GM21723 (cell line): ENCODE measurements around the gene ABAT.

Source experiments
- ATAC-seq: cut with Tn5 transposase; IDR thresholded peaks from one replicate; pipeline ENCODE4 v1.9.1; 2021; ENCODE audit warnings: mild to moderate bottlenecking, moderate library complexity; ENCODE audit not compliant: unreplicated experiment

ABAT gene

DNA sequence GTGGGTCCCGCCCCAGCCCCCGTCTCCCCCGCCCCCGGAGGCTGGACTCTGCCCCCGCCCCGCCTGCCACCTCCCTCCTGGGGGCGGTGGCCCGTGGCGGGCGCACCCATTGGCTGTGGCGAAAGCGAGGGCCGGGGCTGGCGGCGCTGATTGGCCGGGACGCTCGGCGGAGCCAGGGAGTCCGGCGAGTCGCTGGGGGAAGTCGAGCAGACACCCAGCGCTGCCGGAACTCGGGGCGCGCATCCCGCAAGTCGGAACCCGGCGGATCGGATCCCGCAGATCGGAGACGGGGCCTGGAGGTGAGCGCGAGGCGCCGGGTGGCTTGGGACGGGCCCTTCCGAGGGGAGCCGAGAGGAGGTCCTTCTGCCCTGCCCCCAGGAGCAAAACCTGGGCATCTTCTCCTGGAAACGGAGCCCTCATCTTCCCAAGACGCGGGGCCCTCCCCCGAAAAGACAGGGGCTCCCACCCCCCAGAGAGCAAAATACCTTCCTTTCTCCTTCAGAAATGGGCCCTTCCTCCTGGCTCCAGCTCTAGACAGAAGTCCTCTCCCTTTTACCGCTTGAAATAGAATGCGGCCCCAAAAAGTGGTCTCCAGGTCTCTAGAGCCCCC is at the start of gene ABAT:
Gene ABAT, plus strand, starts transcription at position 205 of the 610 bp plus-strand sequence. CDS start 61,123 bp downstream, outside the sequence.
- peak; percentile 99 for ATAC-seq

DNA sequence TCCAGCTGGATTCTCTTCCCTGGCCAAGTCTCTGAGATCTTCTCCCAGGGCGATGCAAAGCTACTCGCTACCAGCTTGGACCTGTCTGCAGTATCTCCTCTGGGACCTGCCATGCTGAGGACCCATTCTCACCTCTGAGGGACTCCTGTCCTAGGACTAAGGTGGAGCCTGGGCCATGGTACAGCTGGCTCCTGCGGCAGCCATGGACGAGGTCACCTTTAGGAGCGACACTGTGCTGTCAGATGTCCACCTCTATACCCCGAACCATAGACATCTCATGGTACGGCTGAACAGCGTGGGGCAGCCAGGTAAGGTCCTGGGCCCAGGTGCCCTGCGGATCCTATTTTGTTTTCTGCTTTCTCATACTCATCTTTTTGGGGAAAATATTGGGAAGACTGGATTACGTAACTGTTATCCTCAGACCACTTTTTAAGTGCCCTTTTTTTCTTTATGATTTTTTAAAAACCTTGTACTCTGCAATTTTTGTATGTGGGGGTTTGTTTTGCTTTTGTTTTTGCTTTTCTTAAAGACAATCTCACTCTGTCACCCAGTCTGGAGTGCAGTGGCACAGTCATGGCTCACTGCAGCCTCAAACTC is 48.8 kb upstream of the ABAT start:
- no peak for ATAC-seq

DNA sequence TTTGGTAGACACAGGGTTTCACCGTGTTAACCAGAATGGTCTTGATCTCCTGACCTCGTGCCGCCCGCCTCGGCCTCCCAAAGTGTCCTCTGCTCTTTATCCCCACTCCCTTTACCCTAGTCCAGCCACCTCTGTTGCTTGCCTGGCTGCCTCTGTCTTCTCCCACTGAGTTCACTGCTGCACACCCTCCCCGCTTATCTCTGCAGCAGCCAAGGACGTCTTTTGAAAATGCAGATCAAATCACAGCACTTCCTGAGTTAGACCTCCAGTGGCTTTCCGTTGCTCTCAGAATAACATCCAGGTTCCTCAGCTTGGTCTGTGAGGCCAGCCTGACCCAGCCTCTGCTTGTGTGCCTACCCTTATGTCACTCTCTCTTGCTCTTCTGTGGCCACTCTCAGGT is 47.5 kb upstream of the ABAT start:
- no peak for ATAC-seq

DNA sequence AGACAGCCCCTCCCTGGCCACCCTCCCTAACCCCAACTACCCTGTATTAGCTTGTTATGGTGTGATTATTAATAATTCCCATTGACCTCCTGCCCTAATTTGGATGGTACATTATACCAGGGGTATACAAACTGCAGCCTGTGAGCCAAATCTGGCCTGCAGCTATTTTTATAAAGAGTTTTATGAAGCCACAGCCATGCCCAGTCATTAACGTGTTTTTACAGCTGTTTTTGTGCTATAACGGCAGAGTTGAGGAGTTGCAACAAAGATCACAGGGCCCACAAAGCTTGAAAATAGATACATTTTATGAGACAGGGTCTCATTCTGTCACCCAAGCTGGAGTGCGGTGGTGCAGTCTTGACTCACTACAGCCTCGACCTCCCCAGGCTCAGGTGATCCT is 47.0 kb upstream of the ABAT start:
- ATAC-seq, result no peak

DNA sequence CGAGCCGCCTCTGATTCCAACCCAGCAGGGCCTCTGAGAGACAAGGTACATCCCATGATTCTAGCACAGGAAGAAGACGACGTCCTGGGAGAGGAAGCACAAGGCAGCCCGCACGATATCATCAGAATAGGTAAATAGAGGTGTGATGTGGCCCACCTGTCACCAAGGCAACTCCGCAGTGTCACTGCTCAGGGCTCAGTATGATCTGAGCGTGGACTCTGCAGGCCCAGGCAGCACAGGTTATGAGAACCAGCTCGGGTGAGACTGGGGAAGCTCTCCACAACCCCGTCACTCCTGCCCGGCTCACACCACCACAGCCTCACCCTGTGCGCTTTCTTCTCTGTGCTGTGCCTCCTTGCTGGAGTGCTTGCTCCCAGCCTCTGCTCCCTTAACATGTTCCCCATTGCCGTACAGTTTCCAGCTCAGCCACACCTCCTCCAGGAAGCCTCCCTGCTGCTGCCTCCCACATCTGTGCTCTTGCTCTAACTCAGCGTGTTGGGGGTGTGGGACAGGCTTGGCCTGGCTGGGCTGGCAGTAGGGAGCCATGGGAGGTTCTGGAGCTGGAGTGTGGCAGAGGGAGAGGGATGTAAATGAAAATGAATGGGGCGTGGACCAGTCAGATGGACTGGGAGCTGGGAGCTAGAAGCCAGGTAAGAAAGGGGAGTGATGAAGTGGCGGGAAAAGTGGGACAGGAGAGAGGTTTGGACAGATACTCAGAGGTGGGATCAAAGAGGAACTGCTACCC is 45.3 kb upstream of the ABAT start:
- ATAC-seq, result no peak

DNA sequence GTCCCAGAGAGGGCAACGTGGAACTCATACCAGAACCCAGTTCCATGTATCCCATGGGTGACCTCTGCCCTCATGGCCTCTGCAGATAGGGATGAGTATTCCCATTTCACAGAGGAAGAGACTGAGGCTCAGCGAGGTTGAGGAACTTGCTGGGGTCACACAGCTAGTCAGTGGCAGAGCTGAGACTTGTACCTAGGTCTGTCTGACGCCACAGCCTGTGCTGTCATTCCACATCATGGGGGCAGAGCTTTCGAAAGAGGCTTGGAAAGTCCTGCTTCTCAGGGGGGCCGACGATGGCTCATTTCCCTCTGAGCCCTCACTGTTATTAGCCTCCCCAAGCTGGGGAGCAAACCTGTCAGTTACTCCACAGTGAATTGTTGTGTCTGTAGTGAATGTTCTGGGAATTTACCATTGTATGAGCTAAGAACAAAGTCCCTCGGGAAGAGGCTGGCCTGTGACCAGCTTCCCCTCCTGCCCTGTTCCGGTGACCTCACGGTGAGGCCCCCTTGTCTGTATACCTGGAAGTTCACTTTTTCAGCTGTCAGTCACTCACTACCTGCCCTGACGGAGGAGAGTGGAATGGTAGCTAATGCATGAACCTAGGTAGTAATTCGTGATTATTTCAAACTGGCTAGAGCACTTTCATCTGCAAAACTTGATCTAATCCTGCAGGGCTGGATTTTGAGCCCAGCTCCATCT is 44.0 kb upstream of the ABAT start:
- ATAC-seq, result no peak

DNA sequence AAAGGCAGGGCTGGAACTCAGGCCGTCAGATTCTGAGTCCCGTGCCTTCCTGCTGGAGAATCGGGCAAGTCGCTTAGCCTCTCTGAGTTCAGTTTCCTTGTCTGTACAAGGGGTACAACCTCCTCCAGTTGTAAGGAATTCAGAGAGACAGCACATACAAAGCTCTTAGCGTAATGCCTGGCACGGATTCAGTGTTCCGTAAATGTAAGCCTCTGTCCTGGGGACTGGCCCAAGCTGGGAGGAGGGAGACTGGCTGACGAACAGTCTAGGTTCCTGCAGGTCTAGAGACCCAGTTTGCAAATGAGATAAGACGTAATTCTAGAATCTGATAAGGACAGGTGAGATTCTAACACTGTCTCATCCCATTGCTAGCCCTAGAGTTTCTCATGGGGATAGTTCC is 43.0 kb upstream of the ABAT start:
- ATAC-seq, result no peak

DNA sequence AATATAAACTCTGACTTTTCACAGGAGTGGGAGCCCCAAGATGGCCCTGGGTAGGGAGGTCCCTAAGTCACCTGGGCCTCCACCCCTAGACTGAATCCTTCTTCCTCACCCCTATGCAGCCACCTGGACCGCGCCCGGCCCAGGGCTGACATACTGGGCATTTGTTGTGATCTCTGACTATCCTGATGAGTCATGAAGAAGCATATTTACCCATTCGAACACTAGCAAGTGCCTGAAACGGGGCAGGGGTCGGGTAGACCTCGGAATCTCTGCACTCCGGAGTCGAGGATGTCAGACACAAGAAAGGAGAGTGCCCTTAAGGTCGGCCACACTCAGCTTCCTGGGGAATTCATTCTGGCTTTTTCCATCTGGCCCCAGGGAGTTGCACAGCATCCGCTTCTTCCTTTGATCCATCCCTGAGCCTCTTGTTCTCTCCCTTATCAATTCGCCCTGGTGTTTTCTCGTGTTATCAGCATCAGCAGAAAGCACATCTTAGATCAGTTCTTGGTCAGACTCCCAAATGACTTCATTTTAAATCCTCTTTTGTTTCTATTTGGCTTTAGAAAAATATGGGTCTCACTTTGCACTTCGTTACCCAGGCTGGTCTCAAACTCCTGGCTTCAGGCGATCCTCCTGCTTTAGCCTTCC is 42.5 kb upstream of the ABAT start:
- no peak for ATAC-seq

DNA sequence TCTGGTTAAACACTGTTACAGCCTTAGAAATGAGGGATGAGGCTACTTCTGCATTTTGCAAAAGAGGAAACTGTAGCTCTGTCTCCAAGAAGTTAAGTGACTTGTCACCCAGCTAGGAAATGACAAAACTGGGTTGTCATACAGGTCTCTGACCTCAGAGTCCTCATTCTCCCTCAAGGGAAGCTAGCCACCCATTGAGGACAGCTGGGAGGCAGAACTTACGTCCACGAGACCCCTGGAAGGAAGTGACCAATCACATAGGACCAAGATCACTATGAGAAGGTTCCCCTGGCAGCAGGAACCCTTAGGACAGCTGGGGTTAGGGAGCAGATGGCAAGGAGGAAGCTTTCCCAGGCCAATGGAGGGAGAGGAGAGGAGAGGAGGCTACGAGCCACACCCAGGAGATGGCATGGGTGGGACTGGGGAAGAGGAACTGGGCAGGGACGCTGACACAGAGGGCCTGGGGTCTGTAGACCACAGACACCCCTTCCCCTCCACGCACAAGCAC is 41.7 kb upstream of the ABAT start:
- no peak for ATAC-seq

DNA sequence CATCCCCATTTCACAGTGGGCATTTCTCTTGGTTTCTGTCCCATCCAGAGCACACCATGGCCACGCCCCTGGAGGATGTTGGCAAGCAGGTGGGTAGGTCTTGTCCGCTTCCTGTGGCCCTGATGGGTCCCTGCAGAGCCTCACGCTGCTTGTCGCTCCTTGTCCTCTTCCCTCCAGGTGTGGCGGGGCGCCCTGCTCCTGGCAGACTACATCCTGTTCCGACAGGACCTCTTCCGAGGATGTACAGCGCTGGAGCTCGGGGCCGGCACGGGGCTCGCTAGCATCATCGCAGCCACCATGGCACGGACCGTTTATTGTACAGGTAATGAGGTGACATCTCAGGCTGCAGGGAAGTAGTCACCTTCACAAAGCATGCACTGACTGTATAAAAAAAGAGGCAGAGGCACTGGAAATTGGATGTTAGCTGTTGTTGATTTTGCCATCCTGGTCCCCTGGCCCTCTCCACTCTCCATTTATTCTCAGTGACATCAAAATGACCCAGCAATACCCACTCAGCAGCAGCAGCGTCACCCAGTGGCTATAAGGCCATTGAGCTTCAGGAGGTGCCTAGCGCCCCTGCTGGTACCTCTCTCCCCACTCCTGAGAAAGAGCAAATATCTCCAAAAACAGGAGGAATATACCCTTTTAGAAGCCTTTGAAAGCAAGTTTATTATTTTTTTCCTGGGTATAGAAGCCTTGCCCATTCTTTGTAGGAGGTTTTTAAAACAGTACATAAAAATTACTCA is 39.3 kb upstream of the ABAT start:
- no peak for ATAC-seq

DNA sequence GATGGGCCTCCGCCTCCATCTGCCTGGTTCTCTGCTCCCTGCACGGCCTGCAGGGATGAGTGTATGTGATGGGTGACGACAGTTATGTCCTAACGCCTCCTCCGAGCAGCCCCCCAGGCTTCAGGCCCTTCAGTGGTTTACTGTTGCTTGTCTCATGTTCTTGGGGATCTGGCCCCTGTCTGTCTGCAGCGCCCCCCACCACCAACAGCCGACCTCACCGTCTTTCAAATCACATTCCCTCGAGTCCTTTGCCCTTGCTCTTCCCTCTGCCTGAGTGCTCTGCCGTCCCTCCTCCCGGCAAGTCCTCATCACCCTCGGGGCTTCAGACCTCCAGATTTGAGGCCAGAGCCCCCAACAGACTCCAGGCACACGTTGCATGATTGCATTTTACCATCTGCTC is 34.7 kb upstream of the ABAT start:
- ATAC-seq, result no peak

DNA sequence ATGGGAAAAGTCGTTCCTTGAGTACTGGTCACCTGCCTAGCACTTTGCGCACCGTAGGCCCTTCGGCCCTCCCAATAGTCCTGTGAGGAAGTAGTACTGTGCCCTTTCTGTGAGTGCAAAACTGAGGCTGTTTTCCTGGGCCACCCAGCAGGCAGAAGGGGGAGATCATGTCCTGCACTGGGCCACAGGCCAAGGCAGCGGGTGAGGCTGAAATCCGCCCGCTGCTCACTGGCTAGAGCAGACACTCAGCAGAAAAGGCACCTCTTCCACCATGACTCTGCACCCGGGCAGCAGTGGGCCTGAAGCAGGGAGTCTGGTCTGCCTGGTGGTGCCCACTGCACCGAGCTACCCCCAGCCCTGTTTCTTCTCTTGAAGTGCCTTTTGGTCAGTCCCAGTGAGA is 32.7 kb upstream of the ABAT start:
- no peak for ATAC-seq

DNA sequence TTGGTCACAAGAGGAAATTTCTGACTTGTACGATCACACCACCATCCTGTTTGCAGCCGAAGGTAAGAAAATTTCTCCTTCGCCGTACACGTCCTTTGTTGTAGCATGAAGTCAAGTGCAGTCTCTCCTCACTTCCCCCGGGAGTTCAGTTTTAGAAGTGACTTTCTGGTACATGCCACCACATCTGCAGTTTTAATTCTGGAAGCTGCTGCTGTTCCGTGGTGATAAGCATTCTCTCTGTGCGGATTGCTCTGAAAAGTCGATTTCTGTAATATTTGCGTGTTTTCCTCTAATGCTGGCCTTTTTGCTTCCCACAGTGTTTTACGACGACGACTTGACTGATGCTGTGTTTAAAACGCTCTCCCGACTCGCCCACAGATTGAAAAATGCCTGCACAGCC is 32.3 kb upstream of the ABAT start:
- ATAC-seq, result no peak

DNA sequence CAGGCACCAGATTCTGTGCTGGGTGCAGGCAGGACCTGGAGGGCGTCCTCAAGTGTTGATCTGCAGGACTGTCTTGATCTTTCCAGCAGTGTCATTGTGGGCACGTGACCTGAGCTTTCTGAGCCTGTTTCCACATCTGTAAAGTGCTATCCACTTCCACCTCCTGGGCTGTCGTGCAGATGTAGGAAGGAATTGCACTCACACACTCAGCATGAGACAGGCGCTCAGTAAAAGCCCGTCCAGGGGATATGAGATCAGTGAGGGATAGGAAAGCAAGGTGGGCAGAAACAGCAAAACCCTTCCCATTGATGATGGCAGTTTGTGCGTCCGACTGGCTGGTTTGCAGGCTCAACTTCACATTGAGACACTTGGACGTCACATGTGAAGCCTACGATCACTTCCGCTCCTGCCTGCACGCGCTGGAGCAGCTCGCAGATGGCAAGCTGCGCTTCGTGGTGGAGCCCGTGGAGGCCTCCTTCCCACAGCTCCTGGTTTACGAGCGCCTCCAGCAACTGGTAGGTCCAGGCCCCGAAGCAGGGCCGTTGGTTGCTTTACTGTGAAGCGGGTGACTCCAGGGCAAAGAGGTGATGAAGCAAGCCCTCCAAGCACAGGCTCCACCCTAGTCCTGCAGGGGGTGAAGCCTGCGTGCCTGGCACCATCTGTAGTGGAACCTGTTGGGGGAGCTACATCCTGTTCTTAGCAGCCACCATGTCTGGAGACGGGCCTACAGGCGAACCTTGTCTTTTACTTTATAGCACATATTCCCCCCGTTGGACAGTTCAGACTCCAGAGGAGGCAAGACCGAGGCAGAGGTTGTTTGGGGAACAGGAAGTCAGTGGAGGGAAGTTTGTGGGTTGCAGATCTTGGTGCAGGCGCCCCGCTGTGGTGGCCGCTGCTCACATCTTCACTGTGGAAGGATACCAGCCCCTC is 29.9 kb upstream of the ABAT start:
- no peak for ATAC-seq

DNA sequence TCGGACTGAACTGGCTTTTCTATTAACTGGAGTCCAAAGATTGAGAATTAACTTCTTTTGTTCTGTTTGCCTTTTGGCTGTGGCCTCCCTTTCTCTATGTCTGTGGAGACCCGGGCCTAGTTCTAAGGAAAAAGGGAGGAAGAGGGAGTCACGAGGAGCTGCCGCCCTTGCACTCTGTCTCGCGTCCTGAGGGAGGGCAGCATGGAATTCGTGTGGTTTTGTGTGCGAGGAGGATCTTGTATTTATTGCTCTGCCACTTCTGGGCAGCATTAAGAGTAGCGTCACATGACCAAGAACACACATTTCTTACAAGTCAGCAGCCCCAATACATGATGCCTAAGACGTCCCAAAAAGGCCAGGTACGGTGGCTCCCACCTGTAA is 29.3 kb upstream of the ABAT start:
- ATAC-seq, result no peak

DNA sequence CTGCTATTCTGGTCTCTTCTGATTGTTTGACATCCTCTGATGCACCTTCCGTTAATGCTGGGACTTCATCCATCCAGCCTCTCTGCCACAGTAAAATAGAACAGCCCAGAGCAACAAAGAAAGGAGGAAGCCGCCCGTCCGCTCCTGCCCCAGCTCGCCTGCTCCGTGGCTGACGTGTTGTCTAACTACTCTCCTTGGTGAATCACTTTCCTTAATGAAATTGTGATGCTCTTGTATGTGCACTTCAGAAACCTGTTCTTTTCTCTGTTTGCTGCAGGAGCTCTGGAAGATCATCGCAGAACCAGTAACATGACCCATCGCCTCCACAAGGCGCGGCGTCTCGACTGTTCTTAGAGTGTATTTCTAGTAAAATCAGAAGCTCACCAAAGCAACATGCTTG is 28.6 kb upstream of the ABAT start:
- no peak for ATAC-seq

DNA sequence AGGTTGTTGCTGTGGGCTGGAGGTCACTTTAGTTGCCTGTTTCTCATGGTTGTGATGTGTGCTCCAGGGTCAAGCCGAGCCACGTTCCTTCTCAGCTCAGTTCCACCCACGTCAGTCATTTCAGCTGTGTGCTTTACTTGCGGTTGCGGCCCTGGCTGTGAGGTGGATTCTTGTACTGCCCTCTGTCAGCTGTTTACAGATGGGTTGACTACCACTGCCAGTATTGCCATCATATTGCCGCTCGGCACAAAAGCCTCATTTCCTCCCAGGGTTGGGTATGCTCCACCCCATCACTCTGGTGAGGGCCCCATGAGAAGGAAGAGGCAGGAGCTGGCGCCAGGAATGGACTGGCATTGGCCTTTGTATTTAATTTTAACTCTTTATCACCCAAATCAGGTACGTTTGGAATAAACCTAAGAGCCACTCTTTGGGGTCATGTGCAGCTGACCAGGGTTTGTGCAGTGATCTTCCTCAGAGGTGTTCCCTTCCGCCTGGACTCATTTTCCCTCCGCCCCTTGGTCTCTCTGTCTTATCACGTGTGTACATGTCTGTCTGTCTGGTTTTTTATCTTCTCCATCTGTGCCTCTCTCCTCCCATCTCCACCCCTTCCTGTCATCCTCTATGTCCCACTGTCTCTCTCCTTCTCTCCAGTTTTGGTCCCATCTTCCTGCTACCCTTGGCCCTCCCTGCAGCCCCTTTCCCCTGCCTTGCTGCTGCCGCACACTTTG is 27.9 kb upstream of the ABAT start:
- no peak for ATAC-seq

DNA sequence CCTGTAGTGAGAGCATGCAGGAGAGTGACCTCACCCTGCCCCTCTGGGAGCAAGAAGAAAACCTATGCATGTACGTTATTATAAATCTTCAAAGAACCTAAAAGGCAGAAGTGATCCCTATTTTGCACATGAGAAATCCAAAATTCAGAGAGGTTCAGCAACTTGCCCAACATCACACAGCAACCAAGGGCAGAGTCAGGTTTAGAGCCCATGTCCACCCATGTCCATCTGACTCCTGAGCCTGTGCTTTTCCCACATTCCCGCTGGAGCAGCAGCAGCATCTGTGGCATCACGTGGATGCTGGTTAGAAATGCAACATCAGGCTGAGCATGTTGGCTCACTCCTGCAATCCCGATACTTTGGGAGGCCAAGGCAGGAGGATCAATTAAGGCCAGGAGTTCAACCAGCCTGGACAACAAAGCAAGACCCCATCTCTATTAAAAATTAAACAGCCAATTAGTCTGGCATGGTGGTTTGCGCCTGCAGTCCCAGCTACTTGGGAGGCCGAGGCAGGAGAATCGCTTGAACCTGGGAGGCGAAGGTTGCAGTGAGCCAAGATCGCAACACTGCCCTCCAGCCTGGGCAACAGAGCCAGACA is 26.6 kb upstream of the ABAT start:
- no peak for ATAC-seq
